BJ (cell line): ENCODE measurements around the gene LRRC10. TPM values are rescaled to one million over a fixed set of nuclear protein-coding genes. Genes with fewer than 3 reads are reported as not detected.

Experiments used
- CTCF ChIA-PET: fragments of 350-600 bp; formaldehyde crosslinking; extraction: SDS; loops from one replicate; lab custom pipeline; 2021; ENCODE audit warnings: antibody characterized with exemption, inconsistent platforms; lab: Yijun Ruan, JAX
- POLR2A ChIA-PET: fragments of 300-600 bp; sonication (Branson Sonifier 250); formaldehyde crosslinking; extraction: SDS; loops from one replicate; lab custom pipeline; 2021; ENCODE audit warnings: antibody characterized with exemption; lab: Charles Lee
- DNase-seq: peaks from one replicate; pipeline ENCODE4 v3.0.0-alpha.2; 2011; ENCODE audit warnings: low read depth
- H3K27me3 ChIP-seq: 2 replicates; pipeline ENCODE4 v1.6.0; 2011; ENCODE audit warnings: low read length; ENCODE audit not compliant: control insufficient read depth, insufficient read depth
- H3K36me3 ChIP-seq: 2 replicates; pipeline ENCODE4 v1.5.1; 2011; ENCODE audit warnings: low read length; ENCODE audit not compliant: control insufficient read depth, insufficient read depth
- H3K4me3 ChIP-seq: 2 replicates; pipeline ENCODE4 v1.5.1; 2011; ENCODE audit warnings: low read depth, mild to moderate bottlenecking, control low read depth, low read length
- polyA plus RNA-seq: library from polyadenylated mRNA; depleted of rRNA; stranded (reverse); fragments of >200 nt; gene quantifications from 2 replicates; pipeline ENCODE4 v1.2.3, GENCODE V29; 2011
- TF ChIP-seq, protein P1 (sequence below): IDR thresholded peaks from 2 replicates; pipeline ENCODE4 v1.5.1; 2011; ENCODE audit warnings: low read depth, mild to moderate bottlenecking, control low read depth, inconsistent platforms, low read length, moderate library complexity; ENCODE audit not compliant: insufficient read depth

Gene LRRC10
- polyA plus RNA-seq, 1 experiment: not detected

GRCh38 chr12:69620921-69621320, 10.2 kb upstream of the LRRC10 start:
- CTCF ChIA-PET: interaction anchor here (1.4 to 5.7 kb wide), 2 partner anchors 18 to 35 kb away, joined by 3 to 33 read pairs; no protein-coding TSS in a partner anchor
- TF ChIP-seq, protein P1, sequence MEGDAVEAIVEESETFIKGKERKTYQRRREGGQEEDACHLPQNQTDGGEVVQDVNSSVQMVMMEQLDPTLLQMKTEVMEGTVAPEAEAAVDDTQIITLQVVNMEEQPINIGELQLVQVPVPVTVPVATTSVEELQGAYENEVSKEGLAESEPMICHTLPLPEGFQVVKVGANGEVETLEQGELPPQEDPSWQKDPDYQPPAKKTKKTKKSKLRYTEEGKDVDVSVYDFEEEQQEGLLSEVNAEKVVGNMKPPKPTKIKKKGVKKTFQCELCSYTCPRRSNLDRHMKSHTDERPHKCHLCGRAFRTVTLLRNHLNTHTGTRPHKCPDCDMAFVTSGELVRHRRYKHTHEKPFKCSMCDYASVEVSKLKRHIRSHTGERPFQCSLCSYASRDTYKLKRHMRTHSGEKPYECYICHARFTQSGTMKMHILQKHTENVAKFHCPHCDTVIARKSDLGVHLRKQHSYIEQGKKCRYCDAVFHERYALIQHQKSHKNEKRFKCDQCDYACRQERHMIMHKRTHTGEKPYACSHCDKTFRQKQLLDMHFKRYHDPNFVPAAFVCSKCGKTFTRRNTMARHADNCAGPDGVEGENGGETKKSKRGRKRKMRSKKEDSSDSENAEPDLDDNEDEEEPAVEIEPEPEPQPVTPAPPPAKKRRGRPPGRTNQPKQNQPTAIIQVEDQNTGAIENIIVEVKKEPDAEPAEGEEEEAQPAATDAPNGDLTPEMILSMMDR: no peak
- H3K4me3 ChIP-seq: no peak overlapping the region
- H3K36me3 ChIP-seq: no peaks in the 10 kb centered on the region
- H3K27me3 ChIP-seq: peaks cover 5% of the 10 kb centered on the region; the same call in 1 of the 2 replicates
- no peak for DNase-seq
- POLR2A ChIA-PET: no interaction called here

DNA sequence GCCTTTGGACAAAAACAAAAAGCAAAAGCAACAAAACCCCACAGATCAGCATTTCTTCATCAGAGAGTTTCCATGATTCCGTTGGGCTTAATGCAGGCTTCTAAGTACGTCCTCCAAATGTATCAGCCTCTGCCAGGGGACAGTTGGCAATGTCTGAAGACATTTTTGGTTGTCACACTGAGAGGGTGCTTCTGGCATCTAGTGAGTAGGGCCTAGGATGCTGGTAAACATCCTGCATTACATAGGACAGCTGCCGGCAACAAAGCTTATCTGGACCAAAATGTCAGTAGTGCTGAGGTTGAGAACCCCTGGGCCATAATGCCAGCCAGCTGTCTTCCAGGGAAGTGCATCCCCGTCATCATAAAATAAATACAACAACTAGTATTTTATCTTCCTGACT, 9.4 kb upstream of the LRRC10 start:
- H3K36me3 ChIP-seq: no peaks in the 10 kb centered on the region
- ChIA-PET CTCF (interaction anchor here (1.6 to 5.7 kb wide), 2 partner anchors 19 to 232 kb away, joined by 3 to 33 read pairs; no protein-coding TSS in a partner anchor), POLR2A (no interaction called here)
- no peak overlapping the region for H3K4me3 ChIP-seq
- H3K27me3 ChIP-seq: peaks cover 5% of the 10 kb centered on the region; the same call in 1 of the 2 replicates
- no peak for DNase-seq
- TF ChIP-seq, protein P1: no peak

GRCh38 chr12:69619050-69619449, 8.3 kb upstream of the LRRC10 start:
- no peak for DNase-seq
- POLR2A ChIA-PET: no interaction called here

DNA sequence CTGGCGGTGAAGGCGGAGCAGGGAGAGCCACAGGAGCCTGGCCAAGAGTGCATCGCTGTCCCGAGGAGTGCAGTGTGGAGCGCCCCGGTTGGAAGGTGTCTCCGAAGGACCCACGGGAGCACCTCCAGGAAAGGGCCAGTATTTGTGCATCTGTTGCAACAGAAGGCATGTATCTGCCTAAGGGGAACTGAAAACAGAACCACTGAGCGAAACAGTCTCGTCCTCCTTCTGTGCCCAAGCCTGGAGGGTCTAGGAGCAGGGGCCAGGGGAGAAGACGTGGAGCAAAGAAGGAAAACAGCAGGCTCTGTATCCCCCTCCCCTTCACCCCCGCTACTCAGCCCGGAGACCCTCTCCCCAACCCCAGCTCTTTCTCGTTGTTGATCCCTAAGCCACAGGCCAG, 5.3 kb upstream of the LRRC10 start:
- CTCF ChIA-PET: no interaction called here
- Histone ChIP-seq H3K36me3 (no peaks in the 10 kb centered on the region), H3K27me3 (peaks cover 3% of the 10 kb centered on the region; the same call in 1 of the 2 replicates), H3K4me3 (no peak overlapping the region)
- TF ChIP-seq, protein P1: no peak
- no peak for DNase-seq
- POLR2A ChIA-PET: no interaction called here

More at GRCh38 chr12:69619050-69619449, 8.3 kb upstream of the LRRC10 start:
- peaks cover 5% of the 10 kb centered on the region; the same call in 1 of the 2 replicates for H3K27me3 ChIP-seq
- CTCF ChIA-PET: interaction anchor here (1.2 to 5.7 kb wide), 3 partner anchors 17 to 231 kb away, joined by 3 to 33 read pairs (median 3); no protein-coding TSS in a partner anchor
- H3K4me3 ChIP-seq: no peak overlapping the region
- TF ChIP-seq, protein P1: no peak
- no peaks in the 10 kb centered on the region for H3K36me3 ChIP-seq

- ChIA-PET CTCF (no interaction called here), POLR2A (no interaction called here)
- TF ChIP-seq, protein P1: no peak
- Histone ChIP-seq H3K27me3 (peaks cover 5% of the 10 kb centered on the region; the same call in 1 of the 2 replicates), H3K36me3 (no peaks in the 10 kb centered on the region), H3K4me3 (no peak overlapping the region)
- no peak for DNase-seq
Measured at GRCh38 chr12:69613351-69613750, 2.6 kb upstream of the LRRC10 start.
